ENCODE measurements around the gene ADAMTSL3. TPM values are rescaled to one million over a fixed set of nuclear protein-coding genes. Genes with fewer than 3 reads are reported as not detected.

The ADAMTSL3 gene
- total RNA-seq, 3 donors from 2014 or later = 2.2 to 52.1 (median 4.1) TPM

GRCh38 chr15:83837945-83838571 is 184.1 kb downstream of the ADAMTSL3 start:
- DNase-seq (peak in 1 of 3 donors; percentile 10), ATAC-seq (no peak)
- intact Hi-C loops (cut with DNase I, micrococcal nuclease) = no loop called here

GRCh38 chr15:83838763-83839162 is 184.8 kb downstream of the ADAMTSL3 start:
- DNase-seq (no peak), ATAC-seq (no peak)
- no peaks in the 10 kb centered on the region for H3K4me1 ChIP-seq (ENCODE audit: low read depth)
- TF ChIP-seq CTCF (IDR thresholded peaks at IDR 0.05) = no peak
- H3K36me3 ChIP-seq (ENCODE audit: low read depth) = no peaks in the 10 kb centered on the region
- H3K9me3 ChIP-seq = no peaks in the 10 kb centered on the region
- no peak overlapping the region for H3K4me3 ChIP-seq
- intact Hi-C loops (cut with DNase I, micrococcal nuclease) = no loop called here

More at GRCh38 chr15:83837945-83838571, 184.1 kb downstream of the ADAMTSL3 start:
- Histone ChIP-seq H3K4me1 (ENCODE audit: low read depth) (no peaks in the 10 kb centered on the region), H3K4me3 (no peak overlapping the region), H3K9me3 (no peaks in the 10 kb centered on the region), H3K36me3 (ENCODE audit: low read depth) (no peaks in the 10 kb centered on the region)
- TF ChIP-seq CTCF (IDR thresholded peaks at IDR 0.05) = no peak

- Histone ChIP-seq H3K4me3 (no peak overlapping the region), H3K9me3 (no peaks in the 10 kb centered on the region), H3K36me3 (ENCODE audit: low read depth) (no peaks in the 10 kb centered on the region), H3K4me1 (ENCODE audit: low read depth) (no peaks in the 10 kb centered on the region)
- DNase-seq = no peak
- no peak for TF ChIP-seq CTCF (IDR thresholded peaks at IDR 0.05)
- ATAC-seq = no peak
- intact Hi-C loops (cut with DNase I, micrococcal nuclease) = no loop called here
Measured at GRCh38 chr15:83842281-83842680, 188.4 kb downstream of the ADAMTSL3 start.

GRCh38 chr15:83843471-83843871 is 189.5 kb downstream of the ADAMTSL3 start:
- no peak for ATAC-seq
- Histone ChIP-seq H3K9me3 (no peaks in the 10 kb centered on the region), H3K4me3 (no peak overlapping the region), H3K36me3 (ENCODE audit: low read depth) (no peaks in the 10 kb centered on the region), H3K4me1 (ENCODE audit: low read depth) (no peaks in the 10 kb centered on the region)
- no peak for DNase-seq
- intact Hi-C loops (cut with DNase I, micrococcal nuclease) = no loop called here
- no peak for TF ChIP-seq CTCF (IDR thresholded peaks at IDR 0.05)

GRCh38 chr15:83844742-83845141 is 190.8 kb downstream of the ADAMTSL3 start:
- ATAC-seq (no peak), DNase-seq (no peak)
- no peak overlapping the region for H3K4me3 ChIP-seq
- TF ChIP-seq CTCF (IDR thresholded peaks at IDR 0.05) = no peak
- intact Hi-C loops (cut with DNase I, micrococcal nuclease) = no loop called here
- H3K36me3 ChIP-seq (ENCODE audit: low read depth) = no peaks in the 10 kb centered on the region
- H3K4me1 ChIP-seq (ENCODE audit: low read depth) = no peaks in the 10 kb centered on the region
- no peaks in the 10 kb centered on the region for H3K9me3 ChIP-seq

- H3K9me3 ChIP-seq = no peaks in the 10 kb centered on the region
Measured at GRCh38 chr15:83845230-83845629, 191.3 kb downstream of the ADAMTSL3 start.

More at GRCh38 chr15:83845230-83845629, 191.3 kb downstream of the ADAMTSL3 start:
- intact Hi-C loops (cut with DNase I, micrococcal nuclease) = no loop called here
- no peak for TF ChIP-seq CTCF (IDR thresholded peaks at IDR 0.05)
- Histone ChIP-seq H3K4me3 (no peak overlapping the region), H3K4me1 (ENCODE audit: low read depth) (no peaks in the 10 kb centered on the region), H3K36me3 (ENCODE audit: low read depth) (no peaks in the 10 kb centered on the region)
- ATAC-seq = no peak
- no peak for DNase-seq
